PFSK-1 (cell line): ENCODE results near the gene BICDL1.

ENCODE experiments used
- FOXP2 ChIP-seq: optimal IDR thresholded peaks from 2 replicates; pipeline ENCODE3; 2011; ENCODE audit warnings: borderline replicate concordance, control low read depth, inconsistent platforms; ENCODE audit not compliant: insufficient read depth; ENCODE audit errors: extremely low read length, extremely low read depth
- POLR2AphosphoS5 ChIP-seq: IDR thresholded peaks from 2 replicates; pipeline ENCODE4 v1.6.1; 2012; ENCODE audit warnings: low read depth, mild to moderate bottlenecking, control low read depth, low read length, moderate library complexity
- SIN3A ChIP-seq: IDR thresholded peaks from 2 replicates; pipeline ENCODE4 v1.6.1; 2012; ENCODE audit warnings: mild to moderate bottlenecking, low read length, moderate library complexity, borderline replicate concordance; ENCODE audit not compliant: insufficient read depth
- TAF1 ChIP-seq: IDR thresholded peaks from 2 replicates; pipeline ENCODE4 v1.6.1; 2012; ENCODE audit warnings: low read length, control low read depth, borderline replicate concordance; ENCODE audit not compliant: insufficient read depth
- TF ChIP-seq, protein P1 (sequence below), 2 experiments: IDR thresholded peaks; 2 replicates each; pipeline versions ENCODE4 v1.6.1 to v1.8.0; 2011 to 2012; ENCODE audit warnings: low read depth in 2 of 2, low read length in 2 of 2, control low read depth in 1 of 2, inconsistent platforms in 1 of 2, mild to moderate bottlenecking in 1 of 2, moderate library complexity in 1 of 2; ENCODE audit not compliant: insufficient read depth in 1 of 2

Gene BICDL1

DNA sequence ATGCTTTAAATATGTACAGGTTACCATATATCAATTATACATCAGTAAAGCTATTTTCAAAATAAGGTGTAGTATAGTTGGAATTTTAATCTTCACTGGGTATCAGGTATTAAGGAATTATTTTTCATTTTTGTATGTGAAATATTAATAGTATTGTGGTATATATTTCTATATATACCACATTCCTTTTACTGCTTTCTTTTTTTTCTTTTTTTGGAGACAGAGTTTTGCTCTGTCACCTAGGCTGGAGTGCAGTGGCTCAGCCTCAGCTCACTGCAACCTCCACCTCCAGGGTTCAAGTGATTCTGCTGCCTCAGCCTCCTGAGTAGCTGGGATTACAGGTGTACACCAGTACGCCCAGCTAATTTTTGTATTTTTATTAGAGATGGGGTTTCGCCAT, 36.6 kb downstream of the BICDL1 start:
- no peak for TF ChIP-seq FOXP2
- no peak for TF ChIP-seq SIN3A
- TF ChIP-seq POLR2AphosphoS5: no peak
- TF ChIP-seq TAF1: no peak
- TF ChIP-seq, protein P1, sequence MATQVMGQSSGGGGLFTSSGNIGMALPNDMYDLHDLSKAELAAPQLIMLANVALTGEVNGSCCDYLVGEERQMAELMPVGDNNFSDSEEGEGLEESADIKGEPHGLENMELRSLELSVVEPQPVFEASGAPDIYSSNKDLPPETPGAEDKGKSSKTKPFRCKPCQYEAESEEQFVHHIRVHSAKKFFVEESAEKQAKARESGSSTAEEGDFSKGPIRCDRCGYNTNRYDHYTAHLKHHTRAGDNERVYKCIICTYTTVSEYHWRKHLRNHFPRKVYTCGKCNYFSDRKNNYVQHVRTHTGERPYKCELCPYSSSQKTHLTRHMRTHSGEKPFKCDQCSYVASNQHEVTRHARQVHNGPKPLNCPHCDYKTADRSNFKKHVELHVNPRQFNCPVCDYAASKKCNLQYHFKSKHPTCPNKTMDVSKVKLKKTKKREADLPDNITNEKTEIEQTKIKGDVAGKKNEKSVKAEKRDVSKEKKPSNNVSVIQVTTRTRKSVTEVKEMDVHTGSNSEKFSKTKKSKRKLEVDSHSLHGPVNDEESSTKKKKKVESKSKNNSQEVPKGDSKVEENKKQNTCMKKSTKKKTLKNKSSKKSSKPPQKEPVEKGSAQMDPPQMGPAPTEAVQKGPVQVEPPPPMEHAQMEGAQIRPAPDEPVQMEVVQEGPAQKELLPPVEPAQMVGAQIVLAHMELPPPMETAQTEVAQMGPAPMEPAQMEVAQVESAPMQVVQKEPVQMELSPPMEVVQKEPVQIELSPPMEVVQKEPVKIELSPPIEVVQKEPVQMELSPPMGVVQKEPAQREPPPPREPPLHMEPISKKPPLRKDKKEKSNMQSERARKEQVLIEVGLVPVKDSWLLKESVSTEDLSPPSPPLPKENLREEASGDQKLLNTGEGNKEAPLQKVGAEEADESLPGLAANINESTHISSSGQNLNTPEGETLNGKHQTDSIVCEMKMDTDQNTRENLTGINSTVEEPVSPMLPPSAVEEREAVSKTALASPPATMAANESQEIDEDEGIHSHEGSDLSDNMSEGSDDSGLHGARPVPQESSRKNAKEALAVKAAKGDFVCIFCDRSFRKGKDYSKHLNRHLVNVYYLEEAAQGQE (IDR thresholded peaks at IDR 0.05; ENCODE audit: insufficient read depth in 1 of 2, low read depth in 2 of 2, low read length in 2 of 2): no peak

DNA sequence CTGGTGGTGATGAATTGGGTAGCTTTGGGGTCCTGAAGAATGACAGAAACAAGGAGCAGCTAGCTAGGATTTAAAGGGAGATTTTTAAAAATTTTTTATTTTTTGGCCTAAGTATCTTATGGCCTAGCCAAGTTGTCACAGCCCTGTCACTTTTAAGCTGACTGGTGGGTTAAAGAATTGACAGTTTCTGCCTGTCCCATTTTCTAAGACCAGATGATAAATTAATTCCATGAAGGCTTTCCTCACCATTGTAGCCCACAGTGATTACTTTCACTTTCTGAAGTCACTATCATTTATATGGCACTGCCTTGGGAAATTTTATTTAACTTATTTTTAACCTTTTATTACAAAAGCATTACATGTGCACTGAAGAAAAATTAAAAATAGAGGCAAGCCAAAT, 43.2 kb downstream of the BICDL1 start:
- TF ChIP-seq, protein P1 (IDR thresholded peaks at IDR 0.05; ENCODE audit: insufficient read depth in 1 of 2, low read depth in 2 of 2, low read length in 2 of 2): no peak
- TF ChIP-seq TAF1: no peak
- no peak for TF ChIP-seq FOXP2
- no peak for TF ChIP-seq SIN3A
- TF ChIP-seq POLR2AphosphoS5: no peak

DNA sequence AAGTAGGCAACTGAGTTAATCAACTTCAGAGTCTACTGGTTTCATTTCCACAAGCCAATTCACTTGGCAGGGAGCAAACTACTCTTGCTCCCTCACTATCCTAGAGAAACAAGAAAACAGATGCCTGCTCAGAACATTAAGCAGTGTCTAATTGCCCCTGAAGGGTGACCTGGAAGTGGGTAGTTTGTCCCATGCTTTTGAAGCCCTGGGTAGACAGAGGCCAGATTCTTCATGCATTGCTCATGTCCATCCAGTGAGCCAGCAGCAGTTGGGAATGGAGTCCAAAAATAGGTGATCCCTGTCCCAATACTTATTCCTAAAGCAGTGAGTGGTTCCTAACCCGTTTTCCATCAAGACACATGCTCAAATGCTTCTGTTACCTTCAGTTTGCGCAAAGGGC, 48.8 kb downstream of the BICDL1 start:
- TF ChIP-seq POLR2AphosphoS5 (no peak), SIN3A (no peak), FOXP2 (no peak), TAF1 (no peak)
- TF ChIP-seq, protein P1 (IDR thresholded peaks at IDR 0.05; ENCODE audit: insufficient read depth in 1 of 2, low read depth in 2 of 2, low read length in 2 of 2): no peak

DNA sequence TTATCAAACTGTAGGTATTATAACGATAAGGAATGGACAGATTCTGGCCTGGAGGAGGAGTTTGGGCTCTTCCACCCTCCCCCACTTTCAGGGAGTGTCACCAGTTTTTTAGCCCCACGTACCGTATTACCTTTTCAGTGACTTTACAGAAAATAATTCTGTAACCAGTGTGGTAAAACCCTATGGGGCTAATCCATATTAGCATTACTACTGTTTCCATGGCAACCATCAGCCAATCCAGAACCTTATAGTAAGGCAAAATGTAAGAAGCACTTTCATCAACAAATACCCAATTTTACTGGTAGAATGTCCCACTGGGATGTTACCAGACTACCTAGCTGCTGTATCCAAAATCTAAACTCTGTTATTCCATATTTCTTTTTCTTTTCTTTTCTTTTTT, 50.7 kb downstream of the BICDL1 start:
- TF ChIP-seq, protein P1 (IDR thresholded peaks at IDR 0.05; ENCODE audit: insufficient read depth in 1 of 2, low read depth in 2 of 2, low read length in 2 of 2): no peak
- TF ChIP-seq FOXP2 (no peak), POLR2AphosphoS5 (no peak), TAF1 (no peak), SIN3A (no peak)

DNA sequence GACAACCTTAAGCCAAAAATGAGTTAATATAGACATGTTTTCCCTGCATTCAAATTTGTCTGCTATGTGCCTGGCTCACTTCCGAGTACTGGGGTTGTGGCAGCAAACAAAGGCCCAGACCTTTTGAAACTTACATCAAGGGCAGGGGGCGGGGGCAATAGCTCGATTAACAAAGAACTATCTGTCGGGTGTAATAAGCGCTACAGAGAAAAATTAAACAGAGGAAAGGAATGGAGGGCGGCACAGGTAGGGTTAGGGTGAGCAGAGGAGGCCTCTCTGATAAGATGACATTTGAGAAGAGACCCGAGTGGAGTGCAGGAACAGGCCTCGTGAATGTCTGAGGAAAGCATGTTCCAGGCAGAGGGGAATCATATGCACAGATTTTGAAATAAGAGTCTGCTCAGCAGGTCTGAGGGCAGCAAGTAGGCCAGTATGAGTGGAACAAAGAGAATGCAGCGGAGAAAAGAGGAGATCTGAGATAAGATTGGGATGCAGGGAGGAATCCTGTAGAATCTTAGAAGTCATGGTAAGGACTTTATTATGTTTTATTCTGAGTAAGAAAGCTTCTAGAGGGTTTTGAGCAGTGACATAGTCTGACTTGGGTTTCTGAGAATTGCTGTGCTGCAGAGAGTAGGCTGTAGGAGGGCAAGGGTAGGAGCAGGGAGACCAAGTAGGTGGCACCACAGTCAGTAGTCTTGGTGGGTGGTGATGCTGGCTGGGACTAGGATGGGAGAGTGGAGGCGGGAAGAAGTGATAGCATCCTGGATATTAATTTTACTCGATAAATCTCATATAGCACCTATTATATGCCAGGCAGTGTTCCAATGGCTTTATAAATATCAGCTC, 52.6 kb downstream of the BICDL1 start:
- TF ChIP-seq POLR2AphosphoS5 (no peak), FOXP2 (no peak), TAF1 (no peak), SIN3A (no peak)
- TF ChIP-seq, protein P1 (IDR thresholded peaks at IDR 0.05; ENCODE audit: insufficient read depth in 1 of 2, low read depth in 2 of 2, low read length in 2 of 2): no peak
